Neuronal stem cell (in vitro differentiated cells): ENCODE measurements around the gene CAMK1G.

Source experiments
- DNase-seq: peaks from one replicate; pipeline ENCODE4 v3.0.0-alpha.2; 2013; ENCODE audit warnings: low spot score
- H2AFZ ChIP-seq: one replicate; pipeline ENCODE4 v1.6.1; 2013; ENCODE audit warnings: mild to moderate bottlenecking, low read length, inconsistent platforms
- H2AK5ac ChIP-seq: 2 replicates; pipeline ENCODE4 v1.6.1; 2013; ENCODE audit warnings: low read depth, mild to moderate bottlenecking, inconsistent platforms, low read length, moderate library complexity, mixed read lengths
- H2BK120ac ChIP-seq: 2 replicates; pipeline ENCODE4 v1.6.1; 2013; ENCODE audit warnings: low read depth, mild to moderate bottlenecking, inconsistent platforms, low read length, moderate library complexity, mixed read lengths
- H2BK12ac ChIP-seq: one replicate; pipeline ENCODE4 v1.6.1; 2013; ENCODE audit warnings: low read length, inconsistent platforms
- H2BK15ac ChIP-seq: 2 replicates; pipeline ENCODE4 v1.6.1; 2013; ENCODE audit warnings: mild to moderate bottlenecking, low read length, inconsistent platforms, mixed read lengths
- H2BK5ac ChIP-seq: one replicate; pipeline ENCODE4 v1.6.1; 2013; ENCODE audit warnings: inconsistent platforms, mild to moderate bottlenecking, low read length, moderate library complexity
- H3K14ac ChIP-seq: one replicate; pipeline ENCODE4 v1.6.1; 2013; ENCODE audit warnings: low read length, inconsistent platforms
- H3K18ac ChIP-seq: 2 replicates; pipeline ENCODE4 v1.6.1; 2013; ENCODE audit warnings: low read length, inconsistent platforms
- H3K23ac ChIP-seq: 2 replicates; pipeline ENCODE4 v1.6.1; 2013; ENCODE audit warnings: low read depth, mild to moderate bottlenecking, mixed read lengths, low read length, inconsistent platforms; ENCODE audit not compliant: poor library complexity
- H3K27ac ChIP-seq: replicated peaks from 3 replicates; pipeline ENCODE4 v1.5.1; 2013; ENCODE audit warnings: low read length, inconsistent platforms
- H3K27me3 ChIP-seq, 3 experiments: 2 replicates each; pipeline ENCODE4 v1.6.1; 2013; ENCODE audit warnings: low read length in 3 of 3, mild to moderate bottlenecking in 2 of 3, inconsistent platforms in 1 of 3, low read depth in 1 of 3, mixed read lengths in 1 of 3, moderate library complexity in 1 of 3; ENCODE audit not compliant: control insufficient read depth in 3 of 3, insufficient read depth in 3 of 3
- H3K36me3 ChIP-seq, 2 donors: replicated peaks in 1 of 2; 2 replicates each; pipeline ENCODE4 v1.6.1; 2013; ENCODE audit warnings: low read length in 2 of 2; ENCODE audit not compliant: control insufficient read depth in 2 of 2, insufficient read depth in 2 of 2
- H3K4ac ChIP-seq: 2 replicates; pipeline ENCODE4 v1.6.1; 2013; ENCODE audit warnings: inconsistent platforms, mild to moderate bottlenecking, low read length, moderate library complexity
- H3K4me1 ChIP-seq, 2 donors: 1 replicate in 1 of 2; 2 replicates in 1 of 2; pipeline ENCODE4 v1.6.1; 2013; ENCODE audit warnings: low read length in 2 of 2, low read depth in 1 of 2; ENCODE audit not compliant: control insufficient read depth in 2 of 2, insufficient read depth in 1 of 2
- H3K4me2 ChIP-seq: one replicate; pipeline ENCODE4 v1.6.1; 2013; ENCODE audit warnings: mild to moderate bottlenecking, low read length, inconsistent platforms; ENCODE audit not compliant: insufficient read depth, poor library complexity, severe bottlenecking
- H3K4me3 ChIP-seq, 2 donors: 2 replicates each; pipeline ENCODE4 v1.5.1; 2013; ENCODE audit warnings: low read length in 2 of 2, mild to moderate bottlenecking in 2 of 2, inconsistent platforms in 1 of 2, moderate library complexity in 1 of 2
- H3K79me1 ChIP-seq: one replicate; pipeline ENCODE4 v1.6.1; 2013; ENCODE audit warnings: low read depth, mild to moderate bottlenecking, inconsistent platforms, low read length, moderate library complexity
- H3K9ac ChIP-seq: one replicate; pipeline ENCODE4 v1.6.1; 2013; ENCODE audit warnings: mild to moderate bottlenecking, low read depth, low read length, inconsistent platforms; ENCODE audit not compliant: poor library complexity
- H3K9me3 ChIP-seq, 2 donors: replicated peaks in 1 of 2; 2 replicates each; pipeline versions ENCODE3 to v1.6.1; 2013; ENCODE audit warnings: low read length in 2 of 2, mild to moderate bottlenecking in 2 of 2, inconsistent platforms in 1 of 2, low read depth in 1 of 2, mixed read lengths in 1 of 2, moderate library complexity in 1 of 2; ENCODE audit not compliant: control insufficient read depth in 2 of 2, insufficient read depth in 1 of 2
- H4K8ac ChIP-seq: one replicate; pipeline ENCODE4 v1.6.1; 2013; ENCODE audit warnings: low read depth, mild to moderate bottlenecking, inconsistent platforms, low read length, moderate library complexity
- H4K91ac ChIP-seq: one replicate; pipeline ENCODE4 v1.6.1; 2013; ENCODE audit warnings: low read length, low read depth, mild to moderate bottlenecking, inconsistent platforms; ENCODE audit not compliant: poor library complexity
- WGBS, 2 donors: extraction: QIAGEN DNeasy Blood & Tissue Kit; methylation state at CpG; one replicate each; pipeline ENCODE4 v1.1.7; 2013; ENCODE audit warnings: missing lambda C conversion rate in 2 of 2, mixed read lengths in 1 of 2; ENCODE audit not compliant: insufficient read length in 2 of 2, insufficient replicate concordance in 1 of 2; ENCODE audit errors: extremely low coverage in 2 of 2; 5-methylcytosine and 5-hydroxymethylcytosine counted together

The CAMK1G gene

DNA sequence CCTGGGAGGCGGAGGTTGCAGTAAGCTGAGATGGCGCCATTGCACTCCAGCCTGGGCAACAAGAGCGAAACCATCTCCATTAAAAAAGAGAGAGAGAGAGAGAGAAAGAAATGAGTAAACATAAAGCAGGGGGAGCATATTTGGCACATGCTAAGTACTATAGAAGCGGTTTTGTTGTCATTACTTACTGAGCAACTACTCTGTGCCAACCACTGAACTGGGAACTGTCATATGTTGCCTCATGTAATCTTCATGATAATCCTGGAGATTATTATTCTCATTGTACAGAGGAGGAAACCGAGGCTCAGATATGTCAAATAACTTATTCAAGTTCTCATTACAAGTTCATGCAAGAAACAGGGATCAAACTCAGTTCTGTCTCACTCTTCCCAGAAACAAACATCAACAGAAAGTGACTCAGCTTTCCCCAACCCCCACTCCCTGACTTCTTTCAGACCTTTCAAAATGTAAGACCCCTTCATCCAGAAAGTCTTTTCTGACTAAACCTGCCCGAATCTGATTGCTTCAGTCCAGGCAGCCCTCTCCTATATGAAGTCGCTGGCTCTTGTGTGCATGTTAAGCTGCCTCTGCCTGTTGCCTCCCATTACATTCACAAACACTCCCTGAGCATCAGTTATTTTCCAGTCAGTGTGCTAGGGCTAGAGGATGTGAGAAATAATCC lies 45.2 kb downstream of the CAMK1G start:
- Histone ChIP-seq H3K9me3 (no peaks in the 10 kb centered on the region), H4K8ac (no peak overlapping the region), H3K79me1 (no peaks in the 10 kb centered on the region), H2BK120ac (no peak overlapping the region), H3K27me3 (peaks cover 0 to 4% (median 0%) of the 10 kb centered on the region in 3 experiments), H3K14ac (no peak overlapping the region), H3K4ac (no peak overlapping the region), H4K91ac (no peak overlapping the region), H3K23ac (no peak overlapping the region), H3K36me3 (no peaks in the 10 kb centered on the region), H2BK15ac (no peak overlapping the region), H3K4me1 (peaks cover 0 to 4% of the 10 kb centered on the region in 2 donors), H3K18ac (no peak overlapping the region), H2AFZ (no peak overlapping the region), H2AK5ac (no peak overlapping the region), H3K4me3 (no peak overlapping the region), H2BK5ac (no peak overlapping the region), H3K27ac (no peak overlapping the region), H2BK12ac (no peak overlapping the region), H3K4me2 (no peak overlapping the region), H3K9ac (no peak overlapping the region)
- DNase-seq = no peak
- no CpG with 5 or more reads among the region's 7 CpGs for WGBS, 2 donors

DNA sequence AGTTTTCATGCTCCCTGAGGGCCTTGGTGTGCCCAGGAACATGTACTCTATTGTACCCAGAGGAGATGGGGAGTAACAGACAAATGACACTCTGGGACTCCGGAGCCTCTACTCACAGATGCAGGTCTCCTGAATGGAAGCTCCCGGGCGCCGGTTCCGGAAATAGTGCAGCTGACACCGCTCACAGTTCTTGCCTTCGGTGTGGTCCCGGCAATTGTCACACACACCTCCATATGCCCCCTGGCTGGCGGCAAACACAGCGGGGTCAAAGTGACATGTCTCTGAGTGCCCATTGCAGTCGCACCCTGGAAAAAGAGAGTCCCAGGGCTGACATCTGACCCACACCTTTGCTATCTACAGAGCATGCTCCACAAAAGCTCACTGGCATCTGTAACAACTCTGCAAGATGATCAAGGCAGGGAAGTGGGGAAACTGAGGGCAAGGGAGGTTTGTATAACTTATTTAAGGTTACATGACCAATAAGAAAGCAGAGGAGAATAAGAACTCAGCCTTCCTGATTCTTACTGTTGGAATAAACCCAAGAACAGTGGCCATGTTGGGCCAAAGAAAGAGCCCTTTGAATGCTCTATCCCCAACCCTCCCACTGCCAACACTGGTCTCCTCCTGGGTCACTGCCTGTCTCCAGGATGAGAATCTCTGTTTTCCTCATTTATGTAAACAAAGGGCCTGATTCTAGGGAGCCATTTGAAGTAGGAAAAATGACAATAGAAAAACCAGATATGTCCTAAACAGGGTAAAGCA lies 46.3 kb downstream of the CAMK1G start:
- no peak overlapping the region for H2BK5ac ChIP-seq
- no peak overlapping the region for H2AFZ ChIP-seq
- H2BK120ac ChIP-seq = no peak overlapping the region
- H3K4me2 ChIP-seq = no peak overlapping the region
- H3K9me3 ChIP-seq = no peaks in the 10 kb centered on the region
- H4K8ac ChIP-seq = no peak overlapping the region
- no peak overlapping the region for H3K4me3 ChIP-seq
- no CpG with 5 or more reads among the region's 11 CpGs for WGBS, 2 donors
- no peak overlapping the region for H3K9ac ChIP-seq
- no peak overlapping the region for H3K27ac ChIP-seq
- H2BK12ac ChIP-seq = no peak overlapping the region
- peaks cover 0 to 4% (median 0%) of the 10 kb centered on the region in 3 experiments for H3K27me3 ChIP-seq
- H2BK15ac ChIP-seq = no peak overlapping the region
- no peak overlapping the region for H3K18ac ChIP-seq
- H3K36me3 ChIP-seq = no peaks in the 10 kb centered on the region
- H3K4me1 ChIP-seq = peaks cover 0 to 4% of the 10 kb centered on the region in 2 donors
- no peak overlapping the region for H3K4ac ChIP-seq
- H3K79me1 ChIP-seq = no peaks in the 10 kb centered on the region
- H3K14ac ChIP-seq = no peak overlapping the region
- H3K23ac ChIP-seq = no peak overlapping the region
- H4K91ac ChIP-seq = no peak overlapping the region
- no peak for DNase-seq
- H2AK5ac ChIP-seq = no peak overlapping the region

DNA sequence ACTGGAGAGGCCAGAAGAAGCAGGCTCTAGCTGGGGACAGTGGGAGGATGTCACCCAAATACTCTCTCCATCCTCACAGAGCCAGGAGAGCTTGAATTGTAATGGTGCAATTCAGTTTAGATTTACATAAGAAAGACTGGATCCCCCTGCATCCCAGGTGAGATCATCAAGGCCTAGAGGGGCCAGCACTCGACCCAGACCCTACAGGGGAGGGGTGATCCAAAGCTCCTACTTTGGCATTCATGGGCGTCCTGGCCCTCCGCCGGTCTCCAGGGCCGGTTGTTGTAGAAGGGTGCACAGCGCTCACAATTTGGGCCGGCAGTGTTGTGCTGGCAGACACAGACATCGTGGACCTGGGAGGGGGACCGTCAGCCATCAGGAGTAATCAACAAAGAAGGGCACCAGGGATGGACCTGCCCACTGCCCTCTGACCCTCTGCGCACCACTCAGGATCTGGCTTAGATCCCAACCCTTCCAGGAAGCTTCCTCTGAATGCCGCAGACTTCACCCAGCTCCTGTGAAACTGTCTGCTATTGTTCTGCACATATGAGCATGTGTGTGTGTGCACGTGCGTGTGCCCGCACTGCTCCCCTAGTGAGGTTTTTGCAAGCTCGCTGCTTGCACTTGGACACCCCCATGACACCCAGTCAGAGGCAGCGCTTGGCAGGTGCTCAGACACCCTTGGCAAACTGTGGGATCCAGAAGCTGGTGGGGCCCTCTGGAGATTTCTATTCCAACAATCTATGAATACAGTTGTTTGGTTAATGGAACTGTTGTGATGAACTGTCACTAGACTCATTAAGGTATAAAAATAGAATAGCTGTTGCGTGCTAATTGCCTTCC lies 47.1 kb downstream of the CAMK1G start:
- Histone ChIP-seq H3K14ac (peak overlapping the region; percentile 47), H2BK15ac (peak overlapping the region; percentile 15), H3K79me1 (no peaks in the 10 kb centered on the region), H2BK5ac (no peak overlapping the region), H3K18ac (peak overlapping the region; percentile 44), H3K27me3 (peaks cover 0 to 3% (median 0%) of the 10 kb centered on the region in 3 experiments), H3K23ac (peak overlapping the region; percentile 44), H3K4ac (no peak overlapping the region), H2BK120ac (no peak overlapping the region), H3K27ac (no peak overlapping the region), H3K4me1 (peaks cover 0 to 4% of the 10 kb centered on the region in 2 donors), H3K9me3 (no peaks in the 10 kb centered on the region), H3K36me3 (no peaks in the 10 kb centered on the region), H3K4me3 (no peak overlapping the region), H3K9ac (no peak overlapping the region), H4K8ac (no peak overlapping the region), H2BK12ac (no peak overlapping the region), H3K4me2 (no peak overlapping the region), H4K91ac (no peak overlapping the region), H2AK5ac (no peak overlapping the region), H2AFZ (no peak overlapping the region)
- no CpG with 5 or more reads among the region's 17 CpGs for WGBS, 2 donors
- no peak for DNase-seq
